Activated CD8-positive, alpha-beta memory T cell treated with anti-CD3 and anti-CD28 coated beads for 4 hours (primary cell): ENCODE measurements around the gene EPS8.

ENCODE experiments used
- DNase-seq, 2 donors: peaks; one replicate each; pipeline ENCODE4 v3.0.0-alpha.2; 2020; ENCODE audit warnings: low read depth in 2 of 2

EPS8 gene

DNA sequence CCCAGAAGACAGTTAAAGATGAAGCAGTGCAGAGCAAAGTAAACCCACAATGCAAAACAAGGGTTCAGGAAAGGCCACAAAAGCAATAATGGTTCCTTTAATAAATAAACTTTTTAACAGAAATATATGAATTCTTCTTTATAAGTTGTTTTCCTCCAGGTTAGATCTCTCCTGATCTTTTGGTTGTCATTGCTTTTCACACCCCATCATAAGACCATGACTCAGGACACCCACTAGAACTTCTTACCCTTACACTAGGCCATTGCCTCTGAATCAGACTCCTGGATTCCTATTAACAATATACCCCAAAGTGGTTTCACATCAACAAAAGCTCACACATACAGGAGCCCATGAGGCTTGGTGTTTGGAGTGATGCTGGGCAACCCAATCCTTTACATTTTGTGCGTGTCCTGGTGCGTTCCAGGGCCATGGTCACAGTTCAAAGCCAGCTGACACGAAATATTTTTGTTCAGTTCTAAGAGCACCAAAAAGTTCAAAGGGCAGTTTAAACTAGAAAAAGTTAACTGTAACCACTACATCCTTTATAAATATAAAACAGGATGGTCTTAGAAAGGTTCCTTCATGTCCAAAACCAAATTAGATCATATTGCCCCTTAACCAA, 187.0 kb downstream of the EPS8 start:
- DNase-seq, result no peak

DNA sequence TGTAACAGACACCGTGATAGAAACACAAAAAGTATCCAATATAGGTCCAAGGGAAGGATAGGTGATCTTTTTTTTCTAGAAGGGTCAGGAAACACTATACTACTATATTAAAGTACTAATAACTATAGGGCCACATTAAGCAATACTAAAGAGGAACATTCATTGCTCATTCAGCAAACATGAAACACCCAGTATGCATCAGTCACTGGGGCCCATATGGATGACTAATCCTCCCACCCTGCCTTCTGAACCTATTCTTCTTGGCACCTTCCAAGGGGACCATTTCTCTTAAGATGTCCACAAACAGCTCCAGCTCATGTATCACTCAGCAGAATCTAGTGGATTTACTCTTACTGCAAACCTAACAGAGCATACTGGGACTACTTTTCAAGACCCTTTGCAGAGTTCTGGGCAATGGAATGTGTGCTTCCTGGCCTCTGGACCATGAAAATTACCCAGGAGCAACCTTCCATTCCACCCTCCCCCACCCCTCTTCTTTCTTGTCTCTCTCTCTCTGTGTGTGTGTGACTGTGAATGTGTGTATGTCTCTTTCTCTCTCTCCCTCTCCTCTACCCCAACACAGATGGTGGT, 187.9 kb downstream of the EPS8 start:
- no peak for DNase-seq

DNA sequence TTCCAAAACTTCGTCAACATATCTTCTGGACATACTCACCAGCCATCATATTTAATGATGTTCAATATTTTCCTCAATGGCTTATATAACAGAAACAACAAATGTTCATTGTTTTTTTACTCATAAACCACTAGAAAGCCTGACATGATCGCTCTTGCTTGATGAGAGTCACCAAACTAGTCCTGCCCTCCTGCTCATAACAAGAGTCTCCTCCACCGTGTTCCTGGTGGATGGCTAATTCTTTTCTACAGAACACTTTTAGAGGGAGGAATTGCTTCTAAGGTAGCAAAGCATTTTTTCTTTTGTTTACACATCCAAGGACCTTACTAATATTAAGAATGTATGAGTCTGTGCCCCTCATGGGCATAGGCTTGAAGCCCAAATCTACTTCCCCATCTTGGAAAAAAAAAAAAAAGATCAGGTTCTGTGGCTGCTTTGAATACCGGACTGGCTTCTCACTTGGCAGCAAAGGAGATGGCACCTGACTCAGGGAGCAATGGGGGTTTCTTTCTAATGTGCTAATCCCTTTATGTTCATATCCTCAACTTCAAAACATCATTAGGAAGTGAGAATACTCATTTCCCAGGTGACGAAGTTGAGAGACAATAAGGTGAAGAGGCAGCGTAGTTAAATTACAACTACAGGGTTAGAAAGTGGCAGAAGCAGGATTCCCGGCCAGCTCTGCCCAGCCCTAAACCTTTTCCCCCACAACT, 188.8 kb downstream of the EPS8 start:
- DNase-seq, result no peak

DNA sequence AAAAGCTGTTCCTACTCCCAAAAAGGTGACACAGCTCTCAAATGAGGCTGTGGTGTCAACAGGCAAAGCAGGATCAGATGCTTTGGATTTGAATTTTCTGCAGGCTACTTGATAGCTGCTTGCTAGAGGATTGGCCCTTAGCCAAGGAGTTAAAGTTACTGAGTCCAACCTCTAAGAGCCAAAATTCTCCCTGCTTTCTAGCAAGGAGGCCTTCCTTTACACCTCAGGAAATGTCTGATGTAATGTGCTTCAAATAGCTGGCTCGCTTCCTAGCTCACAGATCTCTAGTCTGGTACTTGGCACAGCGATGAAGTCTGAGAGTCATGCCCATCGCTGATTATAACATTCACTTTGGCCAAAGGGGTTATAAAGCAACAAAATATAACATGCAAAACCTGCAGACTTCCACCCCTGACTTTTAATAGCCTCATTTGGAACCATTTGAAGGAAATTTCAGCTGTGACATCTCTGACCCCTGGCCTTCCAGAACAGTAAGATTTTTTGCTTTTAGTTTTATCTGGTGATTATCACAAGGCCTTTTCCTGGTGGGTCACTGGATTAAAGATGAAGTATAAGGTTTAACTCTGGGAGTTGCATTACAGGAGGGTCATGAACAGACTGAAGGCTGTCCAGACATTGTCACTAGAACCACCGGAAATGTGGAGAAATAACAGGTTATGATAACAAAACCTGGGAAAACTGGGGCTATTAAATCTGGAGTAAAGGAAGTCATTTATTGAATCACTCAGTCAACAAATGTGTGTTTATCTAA, 189.7 kb downstream of the EPS8 start:
- no peak for DNase-seq

DNA sequence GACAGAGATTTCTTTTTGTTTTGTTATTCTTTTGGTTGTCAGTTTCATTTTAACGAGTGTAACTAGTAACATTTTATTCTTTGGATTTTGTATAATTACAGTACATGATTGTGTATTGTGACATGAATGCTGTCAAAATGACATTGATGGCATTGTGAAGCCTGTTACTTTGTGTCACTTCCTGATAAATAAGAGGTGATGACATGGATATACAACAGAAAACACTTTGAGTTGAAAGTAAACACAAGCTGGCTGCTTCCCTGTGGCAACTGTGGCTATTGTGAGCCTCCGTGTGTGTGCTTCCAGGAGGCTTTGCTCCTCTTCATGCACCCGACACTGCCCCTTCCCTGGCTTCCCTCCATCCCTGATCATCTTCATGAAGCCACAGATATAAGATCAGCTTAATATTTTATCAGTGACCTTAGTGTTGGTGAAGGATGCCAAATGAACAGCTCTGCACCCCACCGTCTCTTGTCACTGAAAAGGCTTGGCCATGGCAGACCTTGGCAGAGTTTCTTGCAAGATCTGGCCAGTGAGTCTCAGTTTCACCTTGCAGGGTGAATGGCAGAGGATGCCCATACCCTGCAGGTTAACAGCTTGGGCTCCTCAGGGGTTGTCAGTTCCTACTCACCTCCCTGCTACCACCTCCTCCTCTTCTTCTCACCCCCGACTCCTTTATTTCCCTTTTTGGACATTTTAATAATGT, 191.9 kb downstream of the EPS8 start:
- DNase-seq, result no peak

DNA sequence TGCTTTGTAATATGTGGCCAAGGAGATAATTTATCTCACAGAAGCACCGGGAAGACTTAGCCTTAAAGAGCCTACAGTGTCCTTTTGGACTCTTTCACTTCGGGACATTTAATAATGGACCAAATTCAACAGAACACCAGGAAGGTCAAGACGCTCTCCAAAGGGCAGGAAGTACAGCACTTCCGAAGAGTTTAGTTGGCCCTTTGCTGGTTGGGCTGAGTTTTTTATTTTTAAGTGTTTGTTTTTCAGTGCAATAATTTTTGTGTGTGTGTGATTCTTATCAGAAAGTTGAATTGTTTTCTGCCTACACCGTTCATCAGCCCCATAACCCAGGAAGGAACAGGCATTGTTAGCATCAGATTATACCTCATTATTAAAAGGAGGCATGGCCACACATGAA, 193.0 kb downstream of the EPS8 start:
- DNase-seq, result no peak

DNA sequence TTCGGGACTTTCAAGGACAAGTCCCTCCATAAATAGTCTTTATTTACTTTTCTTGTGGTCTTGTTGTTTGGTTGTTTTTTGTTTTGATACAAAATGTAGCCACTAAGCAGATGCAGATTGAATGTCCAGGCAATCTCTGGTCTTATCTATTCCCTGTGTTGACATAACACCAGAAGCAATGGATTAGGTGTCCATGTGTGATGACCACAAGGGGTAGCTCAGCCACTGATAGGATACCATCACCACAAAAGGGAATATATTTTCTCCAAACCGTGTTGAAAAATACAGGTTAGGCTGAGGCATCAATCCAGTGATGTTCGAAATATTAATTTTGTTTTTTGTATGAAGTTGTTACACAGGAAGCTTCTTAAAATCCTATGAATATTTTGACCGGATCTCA, 196.3 kb downstream of the EPS8 start:
- DNase-seq, result no peak

DNA sequence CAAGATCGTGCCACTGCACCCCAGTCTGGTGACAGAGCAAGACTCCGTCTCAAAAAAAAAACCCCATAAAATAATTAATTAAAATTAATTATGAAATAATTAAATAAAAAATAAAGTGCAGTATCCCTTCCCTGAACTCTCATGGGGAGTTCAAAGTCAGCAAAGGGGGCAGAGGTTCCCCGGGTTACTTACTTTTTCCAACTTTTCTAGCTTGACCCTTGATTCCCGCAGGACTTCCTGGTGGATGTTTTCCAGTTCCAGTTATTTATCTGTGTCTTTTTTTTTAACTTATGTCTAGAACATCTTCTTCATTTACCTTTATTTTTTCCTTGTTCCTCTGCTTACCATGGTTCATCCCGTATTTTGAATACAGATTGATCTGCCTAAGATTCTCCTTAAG, 197.4 kb downstream of the EPS8 start:
- no peak for DNase-seq

DNA sequence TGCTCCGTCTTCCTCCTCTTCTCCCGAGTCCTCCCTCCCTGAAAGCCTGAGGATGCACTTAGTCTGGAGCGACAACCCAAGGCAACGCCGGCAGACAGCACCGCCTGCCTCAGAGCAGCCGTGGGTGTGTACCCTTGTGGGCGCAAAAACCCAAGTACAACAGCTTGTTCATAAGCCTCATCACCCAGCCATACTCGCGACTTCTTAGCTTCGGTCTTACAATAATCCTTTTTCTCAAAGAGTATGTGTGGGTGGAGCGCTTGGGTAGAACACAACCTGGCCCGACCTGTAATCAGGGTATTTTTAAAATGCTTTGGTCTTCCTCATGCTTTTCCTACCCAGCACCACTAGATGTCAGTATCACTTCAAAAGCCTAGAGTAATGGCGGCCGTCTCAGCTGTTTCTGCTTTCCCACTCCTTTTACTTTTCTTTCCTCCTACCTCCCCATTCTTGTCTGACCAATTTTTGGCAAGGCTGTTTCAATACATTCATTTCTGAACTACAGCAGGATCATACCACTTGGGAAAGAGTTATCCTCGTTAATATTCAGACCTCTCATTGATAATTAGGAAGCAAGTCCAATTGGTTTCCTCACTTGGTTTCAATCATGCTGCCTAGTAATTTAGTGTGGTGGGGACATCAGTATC, 198.9 kb downstream of the EPS8 start:
- DNase-seq, result peak in 1 of 2 donors; percentile 15

DNA sequence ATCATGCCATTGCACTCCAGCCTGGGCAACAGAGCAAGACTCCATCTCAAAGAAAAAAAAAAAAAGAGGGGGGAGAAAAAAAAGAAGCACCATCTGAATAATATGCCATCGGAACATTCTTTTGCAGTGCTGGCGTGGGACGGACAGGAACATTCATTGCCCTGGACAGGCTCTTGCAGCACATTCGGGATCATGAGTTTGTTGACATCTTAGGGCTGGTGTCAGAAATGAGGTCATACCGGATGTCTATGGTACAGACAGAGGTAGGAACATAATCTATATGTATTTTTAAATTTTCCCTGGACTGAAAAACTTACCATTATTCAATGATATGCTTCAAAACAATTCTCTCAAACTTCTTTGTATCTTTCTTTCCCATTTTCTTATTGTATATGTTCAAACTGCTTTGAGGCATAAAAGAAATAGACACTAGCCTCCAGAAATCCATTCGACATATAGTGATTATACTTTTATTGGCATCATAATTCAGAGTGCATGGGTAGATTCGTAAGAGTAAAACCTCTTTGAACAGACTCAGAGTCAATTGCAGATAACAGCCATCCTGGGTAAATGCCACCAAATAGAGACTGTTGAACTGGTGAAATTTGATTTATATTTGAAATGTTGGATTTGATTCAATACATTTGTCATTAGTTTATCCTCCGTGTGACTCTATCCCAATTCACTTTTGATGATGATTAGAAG, 199.7 kb downstream of the EPS8 start:
- no peak for DNase-seq

DNA sequence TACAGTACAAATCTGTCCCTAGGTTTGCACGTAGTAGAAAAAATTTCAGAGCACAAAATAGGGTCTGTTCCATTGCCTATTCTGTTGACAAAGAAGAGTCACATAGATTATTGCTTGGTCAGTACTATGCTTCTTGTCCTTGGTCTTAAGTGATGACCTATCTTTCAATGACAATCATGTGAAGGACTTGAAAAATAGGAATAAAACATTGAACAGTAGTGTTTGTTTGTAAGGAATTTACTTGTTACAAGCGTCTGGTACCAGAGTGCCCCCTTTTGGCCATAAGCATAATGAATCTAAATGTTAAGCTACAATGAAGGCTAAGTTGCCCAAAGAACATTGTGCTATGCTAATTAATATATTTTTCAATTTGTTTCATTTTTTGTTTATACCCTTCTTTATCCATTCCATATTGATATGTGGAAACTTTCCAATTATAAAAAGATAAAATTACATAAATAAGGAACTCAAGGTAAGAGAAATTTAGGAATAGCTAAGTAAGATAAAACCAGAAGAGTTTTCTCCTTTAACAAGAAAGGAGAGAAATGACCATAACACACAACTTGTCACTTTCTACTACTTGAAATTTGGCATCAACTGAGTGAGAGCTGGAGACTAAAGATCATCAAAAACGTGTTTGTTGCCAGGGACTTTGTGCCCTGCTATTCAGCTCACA, 204.7 kb downstream of the EPS8 start:
- DNase-seq, result no peak

DNA sequence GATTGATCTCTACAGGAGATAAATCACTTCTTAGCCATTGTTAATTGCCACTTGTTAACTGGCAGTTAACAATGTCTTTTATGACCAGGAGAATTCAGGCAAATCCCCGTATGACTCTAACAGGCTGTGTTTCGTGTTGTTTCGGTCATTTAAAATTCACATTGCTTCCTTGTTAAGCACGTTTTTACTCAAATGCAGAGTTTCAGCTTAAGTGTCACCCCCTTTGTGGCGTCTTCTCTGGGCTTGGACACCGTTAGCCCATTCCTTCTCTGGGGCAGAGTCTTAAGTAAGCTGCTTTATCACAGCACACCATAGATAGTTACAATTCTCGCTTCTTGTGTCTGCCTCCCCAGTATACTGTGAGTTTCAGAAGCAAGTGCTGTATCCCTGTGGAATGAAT, 205.4 kb downstream of the EPS8 start:
- no peak for DNase-seq

DNA sequence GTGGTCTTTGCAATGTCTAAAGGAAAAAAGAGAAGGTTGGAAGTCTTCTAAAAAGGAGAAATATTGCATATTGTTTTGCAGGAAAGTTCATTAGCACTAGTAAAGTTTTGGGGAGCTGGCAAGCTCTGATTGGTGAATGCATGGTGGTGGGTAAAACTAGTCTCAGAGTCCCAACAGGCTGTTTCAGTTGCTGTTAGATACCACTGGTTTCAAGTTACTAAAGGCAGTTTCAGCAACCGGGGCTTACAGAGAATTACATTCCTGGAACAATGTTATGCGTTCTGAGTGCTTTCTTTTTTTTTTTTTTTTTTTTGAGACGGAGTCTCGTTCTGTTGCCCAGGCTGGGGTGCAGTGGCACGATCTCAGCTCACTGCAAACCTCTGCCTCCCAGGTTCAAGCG, 208.2 kb downstream of the EPS8 start:
- DNase-seq, result no peak

DNA sequence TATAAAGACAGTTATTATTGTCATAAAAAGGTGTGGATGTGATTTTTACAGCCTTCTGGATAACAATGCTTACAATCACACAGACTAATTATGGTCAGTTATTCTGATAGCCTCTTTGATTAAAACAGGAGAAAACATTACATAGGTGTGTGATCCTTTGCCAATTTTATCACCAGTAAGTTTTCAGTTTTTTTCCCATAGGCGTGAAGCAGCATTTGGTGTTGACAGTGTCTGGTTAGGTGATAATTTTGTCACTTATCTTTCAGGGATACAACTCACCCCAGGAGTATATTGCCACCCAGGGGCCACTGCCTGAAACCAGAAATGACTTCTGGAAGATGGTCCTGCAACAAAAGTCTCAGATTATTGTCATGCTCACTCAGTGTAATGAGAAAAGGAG, 208.8 kb downstream of the EPS8 start:
- no peak for DNase-seq

DNA sequence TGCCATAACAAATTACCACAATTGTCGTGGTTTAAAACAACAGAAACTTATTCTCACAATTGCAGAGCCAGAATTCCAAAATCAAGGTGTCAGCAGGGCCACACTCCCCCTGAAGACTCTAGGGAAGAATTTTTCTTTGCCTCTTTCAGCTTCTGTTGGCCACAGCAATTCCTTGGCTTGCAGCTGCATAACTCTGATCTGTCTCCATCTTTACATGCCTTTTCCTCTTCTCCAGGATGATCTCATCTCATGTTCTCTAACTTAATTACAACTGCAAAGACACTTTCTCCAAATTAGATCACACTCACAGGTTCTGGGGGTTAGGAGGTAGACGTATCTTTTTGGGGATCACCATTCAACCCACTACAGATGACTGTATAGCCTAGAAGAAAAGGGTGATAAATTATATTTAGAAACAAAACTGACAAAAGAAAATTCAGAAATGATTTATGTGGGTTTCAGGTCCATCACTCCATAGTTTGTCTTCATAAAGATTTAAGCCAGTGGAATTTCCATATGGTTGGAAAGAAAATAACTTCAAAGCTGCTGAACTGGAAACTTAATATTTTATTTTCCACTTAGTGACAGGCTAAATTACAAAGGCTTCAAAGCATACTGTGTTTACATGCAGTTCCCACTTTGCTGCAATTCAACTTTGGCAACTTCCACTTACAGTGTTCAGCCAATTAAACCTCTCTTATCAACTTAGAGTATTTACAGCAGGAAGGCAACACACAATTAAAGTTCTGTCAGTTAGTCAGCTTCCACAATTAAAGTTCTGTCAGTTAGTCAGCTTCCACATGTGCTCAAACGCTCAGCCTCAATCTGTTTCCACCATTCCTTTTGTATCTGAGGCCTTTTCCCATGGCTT, 213.3 kb downstream of the EPS8 start:
- no peak for DNase-seq

DNA sequence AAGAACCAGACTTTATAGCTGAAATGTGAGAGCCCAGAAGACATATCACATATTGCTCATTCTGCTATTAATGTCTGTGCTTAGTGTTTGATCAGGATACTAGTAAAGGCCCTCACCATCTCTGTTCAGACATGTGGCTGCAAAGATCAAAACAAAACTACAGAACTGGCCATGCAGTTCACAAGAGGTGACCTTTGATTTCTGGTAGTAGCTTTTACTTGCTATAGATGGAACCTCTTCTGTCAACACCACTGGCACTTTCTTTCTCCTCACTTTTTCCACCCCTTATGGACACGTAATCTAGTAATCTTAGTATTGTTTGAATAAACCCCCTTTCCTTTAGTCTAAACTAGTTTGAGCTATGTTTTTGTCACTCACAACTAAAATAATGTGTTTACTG, 214.8 kb downstream of the EPS8 start:
- no peak for DNase-seq
